GM19193 (cell line): Measurements from ENCODE around the gene OMA1.

Source experiments
- POLR2A ChIP-seq: IDR thresholded peaks from 4 replicates; pipeline ENCODE4 v1.6.1; 2011; ENCODE audit not compliant: insufficient read depth, insufficient read length; ENCODE audit errors: extremely low read depth

Gene OMA1

GRCh38 chr1:58454807-58455206, 91.7 kb downstream of the OMA1 start:
- no peak for TF ChIP-seq POLR2A

GRCh38 chr1:58454385-58454784, 92.1 kb downstream of the OMA1 start:
- TF ChIP-seq POLR2A = no peak

GRCh38 chr1:58451560-58452191, 94.8 kb downstream of the OMA1 start:
- TF ChIP-seq POLR2A = no peak

- TF ChIP-seq POLR2A = no peak
These were observed 98.6 kb downstream of the OMA1 start for GRCh38 chr1:58447886-58448285.

GRCh38 chr1:58447042-58447441, 99.5 kb downstream of the OMA1 start:
- TF ChIP-seq POLR2A = no peak

- TF ChIP-seq POLR2A = no peak
These were observed 100.2 kb downstream of the OMA1 start for GRCh38 chr1:58446368-58446767.

- no peak for TF ChIP-seq POLR2A
These were observed 102.3 kb downstream of the OMA1 start for GRCh38 chr1:58443986-58444868.

- TF ChIP-seq POLR2A = no peak
These were observed 104.4 kb downstream of the OMA1 start for GRCh38 chr1:58442114-58442513.

- TF ChIP-seq POLR2A = no peak
These were observed 104.8 kb downstream of the OMA1 start for GRCh38 chr1:58441699-58442098.

GRCh38 chr1:58440696-58441095, 105.8 kb downstream of the OMA1 start:
- TF ChIP-seq POLR2A = no peak

GRCh38 chr1:58439946-58440345, 106.6 kb downstream of the OMA1 start:
- TF ChIP-seq POLR2A = no peak

GRCh38 chr1:58438468-58438867, 108.1 kb downstream of the OMA1 start:
- TF ChIP-seq POLR2A = no peak

GRCh38 chr1:58437623-58438022, 108.9 kb downstream of the OMA1 start:
- TF ChIP-seq POLR2A = no peak

- TF ChIP-seq POLR2A = no peak
These were observed 109.8 kb downstream of the OMA1 start for GRCh38 chr1:58436615-58437297.

GRCh38 chr1:58435376-58435775, 111.2 kb downstream of the OMA1 start:
- no peak for TF ChIP-seq POLR2A
